CD4-positive, CD25-positive, alpha-beta regulatory T cell (primary cell): ENCODE measurements around the gene COL4A2. TPM values are rescaled to one million over a fixed set of nuclear protein-coding genes. Genes with fewer than 3 reads are reported as not detected.
"Not testable (repeated sequence)": the region's sequence is repeated elsewhere in the genome, so short reads cannot be mapped to it uniquely, and the experiment has no call there.

Experiments
- ATAC-seq, 2 donors: fragments of 150-1000 bp; cut with Tn5 transposase; one replicate each; pipeline ENCODE4 v1.10.0; 2021; ENCODE audit warnings: low read depth in 2 of 2, moderate number of reproducible peaks in 2 of 2, moderate library complexity in 1 of 2
- DNase-seq, 3 donors: peaks; one replicate each; pipeline versions ENCODE4 v3.0.0 to v3.0.0-alpha.2; 2012 to 2022; ENCODE audit warnings: mixed read lengths in 1 of 3
- H3K27ac ChIP-seq: one replicate; pipeline ENCODE4 v1.7.0; 2013; ENCODE audit warnings: mild to moderate bottlenecking, low read length; ENCODE audit not compliant: insufficient read depth, poor library complexity, severe bottlenecking
- H3K27me3 ChIP-seq: one replicate; pipeline ENCODE4 v1.7.0; 2013; ENCODE audit warnings: low read length; ENCODE audit not compliant: control insufficient read depth, insufficient read depth
- H3K36me3 ChIP-seq: one replicate; pipeline ENCODE4 v1.7.0; 2013; ENCODE audit warnings: mild to moderate bottlenecking, low read length, moderate library complexity; ENCODE audit not compliant: control insufficient read depth, insufficient read depth
- H3K4me1 ChIP-seq: 2 replicates; pipeline ENCODE4 v1.7.0; 2013; ENCODE audit warnings: mild to moderate bottlenecking, low read length; ENCODE audit not compliant: insufficient read depth, control insufficient read depth, poor library complexity, severe bottlenecking
- H3K4me3 ChIP-seq: one replicate; pipeline ENCODE4 v1.7.0; 2013; ENCODE audit warnings: low read depth, mild to moderate bottlenecking, low read length, moderate library complexity
- H3K9me3 ChIP-seq, 2 experiments: 1 replicate in 1 of 2; 2 replicates in 1 of 2; pipeline ENCODE4 v1.7.0; 2013; ENCODE audit warnings: low read length in 2 of 2, mild to moderate bottlenecking in 1 of 2, moderate library complexity in 1 of 2; ENCODE audit not compliant: control insufficient read depth in 2 of 2
- H3K27ac Mint-ChIP-seq, 3 donors: one replicate each; pipeline ENCODE4 v1.8.0; 2020 to 2022; ENCODE audit warnings: mild to moderate bottlenecking in 3 of 3, mixed read lengths in 3 of 3, moderate library complexity in 2 of 3
- H3K27me3 Mint-ChIP-seq: one replicate; pipeline ENCODE4 v1.8.0; 2022; ENCODE audit warnings: mild to moderate bottlenecking, mixed read lengths
- H3K36me3 Mint-ChIP-seq: one replicate; pipeline ENCODE4 v1.8.0; 2020; ENCODE audit warnings: mixed read lengths
- H3K4me1 Mint-ChIP-seq, 4 donors: one replicate each; pipeline ENCODE4 v1.8.0; 2020 to 2022; ENCODE audit warnings: mixed read lengths in 4 of 4, mild to moderate bottlenecking in 1 of 4
- H3K4me3 Mint-ChIP-seq, 4 donors: one replicate each; pipeline ENCODE4 v1.8.0; 2020 to 2022; ENCODE audit warnings: mild to moderate bottlenecking in 4 of 4, mixed read lengths in 4 of 4, moderate library complexity in 3 of 4
- H3K9me3 Mint-ChIP-seq, 7 donors: one replicate each; pipeline ENCODE4 v1.8.0; 2020 to 2022; ENCODE audit warnings: mixed read lengths in 7 of 7, mild to moderate bottlenecking in 3 of 7, moderate library complexity in 2 of 7
- polyA plus RNA-seq, 4 donors: library from polyadenylated mRNA; unstranded; fragments of 300-500 nt; fragmentation: Illumina TruSeq; gene quantifications; one replicate each; pipeline ENCODE4 v1.2.3, GENCODE V29; 2021
- total RNA-seq: library from RNA; stranded (reverse); gene quantifications from one replicate; pipeline ENCODE4 v1.2.3, GENCODE V29; 2022

Gene COL4A2
- total and polyA plus RNA-seq, 5 donors from 2014 or later: not detected

- ATAC-seq: no peak
Measured at GRCh38 chr13:110318920-110319319, 11.8 kb downstream of the COL4A2 start.

GRCh38 chr13:110319397-110319773 lies 12.3 kb downstream of the COL4A2 start:
- no peak overlapping the region for H3K27ac Mint-ChIP-seq
- H3K4me3 ChIP-seq: no peak overlapping the region
- H3K27me3 ChIP-seq: peaks cover 2% of the 10 kb centered on the region
- H3K4me3 Mint-ChIP-seq: no peak overlapping the region
- H3K4me1 ChIP-seq: no peaks in the 10 kb centered on the region
- no peaks in the 10 kb centered on the region for H3K4me1 Mint-ChIP-seq
- no peak for ATAC-seq
- H3K27me3 Mint-ChIP-seq: peaks cover 7% of the 10 kb centered on the region
- no peaks in the 10 kb centered on the region for H3K36me3 Mint-ChIP-seq
- H3K27ac ChIP-seq: no peak overlapping the region
- H3K36me3 ChIP-seq: no peaks in the 10 kb centered on the region
- no peak for DNase-seq
- no peaks in the 10 kb centered on the region for H3K9me3 ChIP-seq
- H3K9me3 Mint-ChIP-seq: peaks cover 0 to 3% (median 0%) of the 10 kb centered on the region in 7 donors

More at GRCh38 chr13:110318920-110319319, 11.8 kb downstream of the COL4A2 start:
- H3K36me3 Mint-ChIP-seq: no peaks in the 10 kb centered on the region
- Histone ChIP-seq H3K27me3 (peaks cover 2% of the 10 kb centered on the region), H3K9me3 (no peaks in the 10 kb centered on the region), H3K4me3 (no peak overlapping the region), H3K36me3 (no peaks in the 10 kb centered on the region), H3K4me1 (no peaks in the 10 kb centered on the region), H3K27ac (no peak overlapping the region)
- no peaks in the 10 kb centered on the region for H3K4me1 Mint-ChIP-seq
- H3K27ac Mint-ChIP-seq: no peak overlapping the region
- no peak for DNase-seq
- H3K4me3 Mint-ChIP-seq: no peak overlapping the region
- H3K27me3 Mint-ChIP-seq: peaks cover 11% of the 10 kb centered on the region
- H3K9me3 Mint-ChIP-seq: peaks cover 0 to 3% (median 0%) of the 10 kb centered on the region in 7 donors

GRCh38 chr13:110319774-110320509 lies 12.9 kb downstream of the COL4A2 start:
- Mint-ChIP-seq H3K27me3 (peaks cover 11% of the 10 kb centered on the region), H3K4me1 (no peaks in the 10 kb centered on the region), H3K36me3 (no peaks in the 10 kb centered on the region), H3K9me3 (peaks cover 0 to 3% (median 0%) of the 10 kb centered on the region in 7 donors), H3K27ac (no peak overlapping the region), H3K4me3 (no peak overlapping the region)
- peak in 1 of 3 donors; percentile 11 for DNase-seq
- H3K9me3 ChIP-seq: no peaks in the 10 kb centered on the region
- no peaks in the 10 kb centered on the region for H3K36me3 ChIP-seq
- H3K27ac ChIP-seq: no peak overlapping the region
- H3K4me1 ChIP-seq: no peaks in the 10 kb centered on the region
- H3K27me3 ChIP-seq: peaks cover 2% of the 10 kb centered on the region
- ATAC-seq: no peak
- no peak overlapping the region for H3K4me3 ChIP-seq

GRCh38 chr13:110320645-110321044 lies 13.6 kb downstream of the COL4A2 start:
- no peaks in the 10 kb centered on the region for H3K4me1 Mint-ChIP-seq
- ATAC-seq: no peak

DNA sequence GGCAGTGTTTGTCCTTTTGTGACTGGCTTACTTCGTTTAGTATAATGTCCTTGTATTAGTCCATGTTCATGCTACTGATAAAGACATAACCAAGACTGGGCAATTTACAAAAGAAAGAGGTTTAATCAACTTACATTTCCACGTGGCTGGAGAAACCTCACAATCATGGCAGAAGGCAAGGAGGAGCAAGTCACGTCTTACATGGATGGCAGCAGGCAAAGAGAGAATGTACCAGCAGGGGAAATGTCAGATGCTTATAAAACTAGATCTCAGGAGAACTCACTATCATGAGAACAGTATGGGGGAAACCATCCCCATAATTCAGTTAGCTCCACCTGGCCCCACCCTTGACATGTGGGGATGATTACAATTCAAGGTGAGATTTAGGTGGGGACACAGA lies 14.5 kb downstream of the COL4A2 start:
- H3K27me3 Mint-ChIP-seq: peaks cover 11% of the 10 kb centered on the region

More at GRCh38 chr13:110320645-110321044, 13.6 kb downstream of the COL4A2 start:
- Mint-ChIP-seq H3K9me3 (peaks cover 0 to 3% (median 0%) of the 10 kb centered on the region in 7 donors), H3K27me3 (peaks cover 11% of the 10 kb centered on the region), H3K4me3 (no peak overlapping the region), H3K27ac (no peak overlapping the region), H3K36me3 (no peaks in the 10 kb centered on the region)
- Histone ChIP-seq H3K36me3 (no peaks in the 10 kb centered on the region), H3K27ac (no peak overlapping the region), H3K4me1 (no peaks in the 10 kb centered on the region), H3K4me3 (no peak overlapping the region), H3K27me3 (peaks cover 2% of the 10 kb centered on the region), H3K9me3 (no peaks in the 10 kb centered on the region)
- no peak for DNase-seq

GRCh38 chr13:110322126-110322827 lies 15.2 kb downstream of the COL4A2 start:
- Histone ChIP-seq H3K27me3 (peaks cover 2% of the 10 kb centered on the region), H3K9me3 (no peaks in the 10 kb centered on the region), H3K27ac (no peak overlapping the region), H3K36me3 (no peaks in the 10 kb centered on the region), H3K4me3 (no peak overlapping the region), H3K4me1 (no peaks in the 10 kb centered on the region)
- Mint-ChIP-seq H3K27me3 (peaks cover 14% of the 10 kb centered on the region), H3K4me3 (no peak overlapping the region), H3K27ac (no peak overlapping the region), H3K36me3 (no peaks in the 10 kb centered on the region), H3K9me3 (no peaks in the 10 kb centered on the region), H3K4me1 (peaks cover 0 to under 1% (median 0%) of the 10 kb centered on the region in 4 donors)
- no peak for DNase-seq
- ATAC-seq: no peak

More for the DNA sequence above, 14.5 kb downstream of the COL4A2 start:
- H3K4me3 Mint-ChIP-seq, H3K27me3 ChIP-seq, H3K27ac Mint-ChIP-seq, H3K36me3 ChIP-seq, H3K4me1 ChIP-seq, DNase-seq, ATAC-seq, H3K9me3 ChIP-seq, H3K4me3 ChIP-seq, H3K27ac ChIP-seq, H3K36me3 Mint-ChIP-seq, H3K4me1 Mint-ChIP-seq, H3K9me3 Mint-ChIP-seq: not testable (repeated sequence)

DNA sequence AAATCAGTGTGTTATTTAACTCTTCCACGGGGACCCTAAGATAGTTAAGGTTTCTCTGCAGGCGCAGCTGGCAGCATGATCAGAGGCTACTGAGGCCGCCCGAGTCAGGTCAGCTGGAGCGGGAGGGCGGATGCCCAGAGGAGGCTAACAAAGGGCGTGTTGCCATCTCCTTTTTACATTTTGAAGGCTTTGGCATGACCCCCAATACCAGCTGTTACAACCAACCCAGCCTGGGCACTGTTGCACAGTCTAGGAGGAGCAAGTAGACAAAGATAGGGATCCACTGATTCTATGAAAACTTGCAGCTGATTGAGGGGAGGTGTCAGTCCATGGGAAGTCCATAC lies 15.7 kb downstream of the COL4A2 start:
- DNase-seq (no peak), ATAC-seq (no peak)
- H3K27me3 Mint-ChIP-seq: peaks cover 15% of the 10 kb centered on the region
- H3K4me3 ChIP-seq: no peak overlapping the region
- no peak overlapping the region for H3K27ac Mint-ChIP-seq
- H3K4me1 Mint-ChIP-seq: peaks cover 0 to 2% (median 0%) of the 10 kb centered on the region in 4 donors
- H3K36me3 Mint-ChIP-seq: no peaks in the 10 kb centered on the region
- no peaks in the 10 kb centered on the region for H3K9me3 Mint-ChIP-seq
- H3K9me3 ChIP-seq: no peaks in the 10 kb centered on the region
- H3K36me3 ChIP-seq: no peaks in the 10 kb centered on the region
- H3K4me1 ChIP-seq: no peaks in the 10 kb centered on the region
- H3K27ac ChIP-seq: no peak overlapping the region
- no peak overlapping the region for H3K4me3 Mint-ChIP-seq
- peaks cover 2% of the 10 kb centered on the region for H3K27me3 ChIP-seq
